NOMO-1 (cell line): Measurements from ENCODE around the gene MPIG6B.

ENCODE experiments used
- DNase-seq, 2 experiments: peaks; one replicate each; lab custom pipeline; 2025; ENCODE audit not compliant: unreplicated experiment in 2 of 2; lab: John Stamatoyannopoulos, UW

MPIG6B gene

GRCh38 chr6:31723245-31723979, at the start of gene MPIG6B:
MPIG6B (plus strand) TSS chr6:31723373; CDS start chr6:31723384, 11 bp downstream.
- DNase-seq, result no peak

- DNase-seq, result peak in 1 of 2 experiments; percentile 50
Observed at GRCh38 chr6:31676322-31676903, 46.8 kb upstream of the MPIG6B start.

GRCh38 chr6:31676904-31677303, 46.3 kb upstream of the MPIG6B start:
- DNase-seq, result no peak

GRCh38 chr6:31677955-31678354, 45.2 kb upstream of the MPIG6B start:
- no peak for DNase-seq

- peak; percentile 64 to 76 for DNase-seq
Observed at GRCh38 chr6:31680226-31681134, 42.7 kb upstream of the MPIG6B start, which contains the start of gene LY6G5C. LY6G5C (minus strand) TSS chr6:31681067; CDS start chr6:31680373, 694 bp downstream.

- DNase-seq, result no peak
Observed at GRCh38 chr6:31681135-31681671, 42.0 kb upstream of the MPIG6B start.

- DNase-seq, result no peak
Observed at GRCh38 chr6:31683591-31683990, 39.6 kb upstream of the MPIG6B start.

GRCh38 chr6:31686483-31686882, 36.7 kb upstream of the MPIG6B start:
- no peak for DNase-seq

GRCh38 chr6:31687321-31687720, 35.9 kb upstream of the MPIG6B start:
- no peak for DNase-seq

GRCh38 chr6:31687860-31688693, 35.1 kb upstream of the MPIG6B start:
- DNase-seq, result no peak

GRCh38 chr6:31689249-31690110, 33.7 kb upstream of the MPIG6B start:
- no peak for DNase-seq

- no peak for DNase-seq
Observed at GRCh38 chr6:31690231-31691077, 32.7 kb upstream of the MPIG6B start.

- DNase-seq, result no peak
Observed at GRCh38 chr6:31691078-31691463, 32.1 kb upstream of the MPIG6B start.

GRCh38 chr6:31691564-31692108, 31.5 kb upstream of the MPIG6B start:
- no peak for DNase-seq

GRCh38 chr6:31692353-31692752, 30.8 kb upstream of the MPIG6B start:
- no peak for DNase-seq

GRCh38 chr6:31692886-31693285, 30.3 kb upstream of the MPIG6B start:
- no peak for DNase-seq

GRCh38 chr6:31693535-31693934, 29.6 kb upstream of the MPIG6B start:
- DNase-seq, result no peak

GRCh38 chr6:31697555-31697954, 25.6 kb upstream of the MPIG6B start:
- no peak for DNase-seq
